CD4-positive, CD25-positive, alpha-beta regulatory T cell (primary cell): ENCODE data around the gene CD2AP. TPM values are rescaled to one million over a fixed set of nuclear protein-coding genes. Genes with fewer than 3 reads are reported as not detected.

Experiments
- ATAC-seq, 2 donors: fragments of 150-1000 bp; cut with Tn5 transposase; one replicate each; pipeline ENCODE4 v1.10.0; 2021; ENCODE audit warnings: low read depth in 2 of 2, moderate number of reproducible peaks in 2 of 2, moderate library complexity in 1 of 2
- DNase-seq, 3 donors: peaks; one replicate each; pipeline versions ENCODE4 v3.0.0 to v3.0.0-alpha.2; 2012 to 2022; ENCODE audit warnings: mixed read lengths in 1 of 3
- H3K27ac ChIP-seq: one replicate; pipeline ENCODE4 v1.7.0; 2013; ENCODE audit warnings: mild to moderate bottlenecking, low read length; ENCODE audit not compliant: insufficient read depth, poor library complexity, severe bottlenecking
- H3K27me3 ChIP-seq: one replicate; pipeline ENCODE4 v1.7.0; 2013; ENCODE audit warnings: low read length; ENCODE audit not compliant: control insufficient read depth, insufficient read depth
- H3K36me3 ChIP-seq: one replicate; pipeline ENCODE4 v1.7.0; 2013; ENCODE audit warnings: mild to moderate bottlenecking, low read length, moderate library complexity; ENCODE audit not compliant: control insufficient read depth, insufficient read depth
- H3K4me1 ChIP-seq: 2 replicates; pipeline ENCODE4 v1.7.0; 2013; ENCODE audit warnings: mild to moderate bottlenecking, low read length; ENCODE audit not compliant: insufficient read depth, control insufficient read depth, poor library complexity, severe bottlenecking
- H3K4me3 ChIP-seq: one replicate; pipeline ENCODE4 v1.7.0; 2013; ENCODE audit warnings: low read depth, mild to moderate bottlenecking, low read length, moderate library complexity
- H3K9me3 ChIP-seq, 2 experiments: 1 replicate in 1 of 2; 2 replicates in 1 of 2; pipeline ENCODE4 v1.7.0; 2013; ENCODE audit warnings: low read length in 2 of 2, mild to moderate bottlenecking in 1 of 2, moderate library complexity in 1 of 2; ENCODE audit not compliant: control insufficient read depth in 2 of 2
- H3K27ac Mint-ChIP-seq, 3 donors: one replicate each; pipeline ENCODE4 v1.8.0; 2020 to 2022; ENCODE audit warnings: mild to moderate bottlenecking in 3 of 3, mixed read lengths in 3 of 3, moderate library complexity in 2 of 3
- H3K27me3 Mint-ChIP-seq: one replicate; pipeline ENCODE4 v1.8.0; 2022; ENCODE audit warnings: mild to moderate bottlenecking, mixed read lengths
- H3K36me3 Mint-ChIP-seq: one replicate; pipeline ENCODE4 v1.8.0; 2020; ENCODE audit warnings: mixed read lengths
- H3K4me1 Mint-ChIP-seq, 4 donors: one replicate each; pipeline ENCODE4 v1.8.0; 2020 to 2022; ENCODE audit warnings: mixed read lengths in 4 of 4, mild to moderate bottlenecking in 1 of 4
- H3K4me3 Mint-ChIP-seq, 4 donors: one replicate each; pipeline ENCODE4 v1.8.0; 2020 to 2022; ENCODE audit warnings: mild to moderate bottlenecking in 4 of 4, mixed read lengths in 4 of 4, moderate library complexity in 3 of 4
- H3K9me3 Mint-ChIP-seq, 7 donors: one replicate each; pipeline ENCODE4 v1.8.0; 2020 to 2022; ENCODE audit warnings: mixed read lengths in 7 of 7, mild to moderate bottlenecking in 3 of 7, moderate library complexity in 2 of 7
- polyA plus RNA-seq, 4 donors: library from polyadenylated mRNA; unstranded; fragments of 300-500 nt; fragmentation: Illumina TruSeq; gene quantifications; one replicate each; pipeline ENCODE4 v1.2.3, GENCODE V29; 2021
- total RNA-seq: library from RNA; stranded (reverse); gene quantifications from one replicate; pipeline ENCODE4 v1.2.3, GENCODE V29; 2022

CD2AP gene
- total and polyA plus RNA-seq, 5 donors from 2014 or later, result 4.0 to 30.5 (median 6.5) TPM

DNA sequence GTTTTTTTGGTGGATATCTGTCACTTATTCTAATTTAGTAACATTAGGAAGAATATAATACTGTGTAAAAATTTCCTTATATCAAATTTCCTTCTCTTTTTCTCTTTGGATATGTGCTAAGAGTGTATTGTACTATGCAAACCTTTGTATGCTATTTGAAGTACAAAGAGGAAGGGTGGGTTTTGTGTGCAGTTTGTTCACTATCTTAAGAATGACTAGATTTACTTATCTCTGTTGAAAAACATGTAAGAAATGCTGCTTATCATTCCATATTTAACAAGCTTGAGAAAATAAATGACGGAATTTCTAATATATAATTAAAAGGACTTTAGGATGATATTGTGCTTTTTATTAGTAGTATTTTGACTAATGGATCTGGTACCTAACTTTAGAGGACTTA, 13.1 kb downstream of the CD2AP start:
- Mint-ChIP-seq H3K36me3 (no peaks in the 10 kb centered on the region), H3K9me3 (no peaks in the 10 kb centered on the region), H3K4me3 (no peak overlapping the region), H3K4me1 (peaks cover 39 to 66% (median 48%) of the 10 kb centered on the region in 4 donors), H3K27ac (no peak overlapping the region), H3K27me3 (no peaks in the 10 kb centered on the region)
- Histone ChIP-seq H3K36me3 (no peaks in the 10 kb centered on the region), H3K4me1 (peaks cover 4% of the 10 kb centered on the region), H3K27ac (no peak overlapping the region), H3K27me3 (no peaks in the 10 kb centered on the region), H3K4me3 (no peak overlapping the region), H3K9me3 (no peaks in the 10 kb centered on the region)
- ATAC-seq, result no peak
- no peak for DNase-seq

GRCh38 chr6:47492355-47492754, 14.8 kb downstream of the CD2AP start:
- Mint-ChIP-seq H3K36me3 (no peaks in the 10 kb centered on the region), H3K27me3 (no peaks in the 10 kb centered on the region), H3K4me3 (no peak overlapping the region), H3K27ac (no peak overlapping the region), H3K9me3 (no peaks in the 10 kb centered on the region), H3K4me1 (peaks cover 41 to 68% (median 47%) of the 10 kb centered on the region in 4 donors)
- H3K36me3 ChIP-seq, result no peaks in the 10 kb centered on the region
- no peak for ATAC-seq
- no peak overlapping the region for H3K27ac ChIP-seq
- H3K27me3 ChIP-seq, result no peaks in the 10 kb centered on the region
- no peak for DNase-seq
- H3K9me3 ChIP-seq, result no peaks in the 10 kb centered on the region
- peaks cover 4% of the 10 kb centered on the region for H3K4me1 ChIP-seq
- H3K4me3 ChIP-seq, result no peak overlapping the region

- Histone ChIP-seq H3K4me3 (no peak overlapping the region), H3K27me3 (no peaks in the 10 kb centered on the region), H3K27ac (no peak overlapping the region), H3K9me3 (no peaks in the 10 kb centered on the region), H3K4me1 (peaks cover 4% of the 10 kb centered on the region), H3K36me3 (no peaks in the 10 kb centered on the region)
- Mint-ChIP-seq H3K4me1 (peaks cover 46 to 82% (median 52%) of the 10 kb centered on the region in 4 donors), H3K9me3 (peaks cover 0 to under 1% (median 0%) of the 10 kb centered on the region in 7 donors), H3K27me3 (no peaks in the 10 kb centered on the region), H3K36me3 (no peaks in the 10 kb centered on the region), H3K4me3 (no peak overlapping the region), H3K27ac (no peak overlapping the region)
- no peak for DNase-seq
- no peak for ATAC-seq
Measured at GRCh38 chr6:47495207-47495606, 17.6 kb downstream of the CD2AP start.

DNA sequence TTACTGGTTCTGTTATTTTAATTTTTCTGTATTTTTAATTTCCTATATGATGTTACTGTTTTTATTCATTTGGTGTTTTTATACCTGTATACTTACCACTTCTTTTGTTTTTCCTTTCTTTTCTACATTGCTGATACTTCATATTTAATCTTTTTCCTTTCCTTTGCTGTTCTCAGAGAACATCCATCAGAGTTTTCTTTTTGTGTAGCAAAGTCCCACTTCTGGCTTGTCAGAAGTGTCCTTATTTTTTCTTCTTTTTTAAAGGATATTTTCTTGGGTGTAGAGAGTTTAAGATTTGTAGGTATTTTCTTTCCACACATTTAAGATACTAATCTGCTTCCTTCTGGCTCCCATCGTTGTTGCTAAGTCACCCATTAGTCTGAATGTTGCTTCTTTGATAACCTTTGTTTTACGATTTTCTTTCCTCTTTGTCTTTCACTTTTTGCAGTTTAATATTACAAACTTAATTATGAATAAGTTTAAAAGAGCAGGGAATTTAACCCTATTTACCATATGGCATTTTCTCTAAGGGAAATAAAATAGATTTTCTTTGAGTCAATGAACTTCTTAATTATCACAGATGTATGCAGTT, 18.5 kb downstream of the CD2AP start:
- Histone ChIP-seq H3K4me1 (peaks cover 4% of the 10 kb centered on the region), H3K9me3 (no peaks in the 10 kb centered on the region), H3K36me3 (no peaks in the 10 kb centered on the region), H3K27ac (no peak overlapping the region), H3K4me3 (no peak overlapping the region), H3K27me3 (no peaks in the 10 kb centered on the region)
- ATAC-seq, result no peak
- Mint-ChIP-seq H3K4me1 (peaks cover 40 to 79% (median 51%) of the 10 kb centered on the region in 4 donors), H3K27me3 (no peaks in the 10 kb centered on the region), H3K36me3 (no peaks in the 10 kb centered on the region), H3K27ac (peak overlapping the region in 1 of 3 donors; percentile 57), H3K9me3 (peaks cover 0 to 2% (median 0%) of the 10 kb centered on the region in 7 donors), H3K4me3 (no peak overlapping the region)
- no peak for DNase-seq

DNA sequence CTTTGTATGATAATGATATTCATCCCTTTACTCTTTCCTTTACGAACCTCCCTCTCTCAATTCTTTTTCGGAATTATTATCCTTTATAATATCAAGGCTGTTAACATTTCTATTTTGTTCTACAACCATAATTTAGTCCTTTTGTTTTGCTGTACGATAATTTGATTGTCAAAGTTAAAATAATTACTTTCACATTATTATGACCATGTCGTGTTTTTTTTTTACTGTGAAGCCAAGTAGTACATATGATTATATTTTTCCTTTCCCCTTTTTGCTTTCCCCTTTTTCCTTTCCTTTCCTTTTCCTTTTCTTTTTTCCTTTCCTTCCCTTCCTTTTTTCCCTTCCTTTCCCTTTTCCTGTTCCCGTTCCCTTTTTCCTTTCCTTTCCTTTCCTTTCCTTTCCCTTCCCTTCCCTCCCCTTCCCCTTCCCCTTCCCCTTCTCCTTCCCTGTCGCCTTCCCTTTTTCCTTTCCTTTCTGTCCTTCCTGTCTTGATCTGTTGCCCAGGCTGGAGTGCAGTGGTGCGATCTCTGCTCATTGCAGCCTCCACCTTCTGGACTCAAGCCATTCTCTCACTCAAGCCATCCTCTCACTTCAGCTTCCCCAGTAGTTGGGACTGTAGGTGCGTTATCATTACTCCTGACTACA, 19.5 kb downstream of the CD2AP start:
- Mint-ChIP-seq H3K4me1 (peaks cover 44 to 82% (median 58%) of the 10 kb centered on the region in 4 donors), H3K27ac (no peak overlapping the region), H3K27me3 (no peaks in the 10 kb centered on the region), H3K36me3 (no peaks in the 10 kb centered on the region), H3K9me3 (peaks cover 0 to 2% (median 0%) of the 10 kb centered on the region in 7 donors), H3K4me3 (peak overlapping the region in 1 of 4 donors; percentile 15)
- Histone ChIP-seq H3K4me1 (peaks cover 6% of the 10 kb centered on the region), H3K27ac (no peak overlapping the region), H3K4me3 (no peak overlapping the region), H3K9me3 (no peaks in the 10 kb centered on the region), H3K27me3 (no peaks in the 10 kb centered on the region), H3K36me3 (no peaks in the 10 kb centered on the region)
- no peak for DNase-seq
- ATAC-seq, result no peak

DNA sequence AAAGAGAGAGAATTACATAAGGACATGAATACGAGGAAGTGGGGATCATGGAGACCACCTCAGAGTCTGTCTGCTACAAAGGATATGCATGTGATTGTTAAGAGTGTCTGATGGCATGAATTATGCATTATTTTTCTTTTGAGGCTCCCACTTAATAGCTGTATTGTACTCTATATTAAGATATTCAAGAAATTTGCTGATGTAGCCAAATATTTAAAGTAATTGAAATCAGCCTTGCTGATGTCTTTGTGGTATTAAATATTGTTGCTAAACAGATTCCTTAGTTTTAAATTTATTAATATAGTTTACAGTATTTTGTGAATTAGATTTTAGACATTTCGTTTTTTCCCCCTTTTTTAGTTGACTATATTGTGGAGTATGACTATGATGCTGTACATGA, 25.3 kb downstream of the CD2AP start:
- Histone ChIP-seq H3K27ac (no peak overlapping the region), H3K36me3 (peaks cover 4% of the 10 kb centered on the region), H3K27me3 (no peaks in the 10 kb centered on the region), H3K9me3 (no peaks in the 10 kb centered on the region), H3K4me1 (peaks cover 2% of the 10 kb centered on the region), H3K4me3 (no peak overlapping the region)
- Mint-ChIP-seq H3K27me3 (no peaks in the 10 kb centered on the region), H3K9me3 (peaks cover 0 to 6% (median 0%) of the 10 kb centered on the region in 7 donors), H3K4me3 (no peak overlapping the region), H3K27ac (peak overlapping the region in 2 of 3 donors; percentile 2 to 38), H3K4me1 (peaks cover 14 to 64% (median 38%) of the 10 kb centered on the region in 4 donors), H3K36me3 (peaks cover 17% of the 10 kb centered on the region)
- no peak for DNase-seq
- no peak for ATAC-seq

DNA sequence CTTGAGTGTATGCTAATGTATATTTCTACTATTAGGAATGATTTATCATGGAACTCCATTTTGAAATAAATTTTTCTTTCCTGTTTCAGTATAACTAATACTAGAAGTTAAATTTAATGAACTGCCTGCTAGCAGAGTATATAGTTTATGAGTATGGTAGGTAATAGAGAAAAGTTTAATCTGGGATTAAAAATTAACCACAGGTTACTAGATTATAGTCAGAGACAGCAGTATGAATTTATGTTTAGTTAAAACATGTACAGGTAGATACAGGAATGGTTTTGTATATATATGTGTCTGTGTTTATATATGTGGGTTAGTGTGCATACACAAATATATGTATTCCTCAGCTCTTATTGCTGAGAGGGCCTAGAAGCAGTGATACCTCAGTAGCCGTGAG, 32.3 kb downstream of the CD2AP start:
- H3K9me3 Mint-ChIP-seq, result peaks cover 0 to 9% (median 6%) of the 10 kb centered on the region in 7 donors
- H3K4me3 ChIP-seq, result no peak overlapping the region
- peaks cover 39% of the 10 kb centered on the region for H3K36me3 Mint-ChIP-seq
- H3K4me3 Mint-ChIP-seq, result no peak overlapping the region
- DNase-seq, result no peak
- no peak for ATAC-seq
- H3K27me3 Mint-ChIP-seq, result no peaks in the 10 kb centered on the region
- H3K36me3 ChIP-seq, result peaks cover 15% of the 10 kb centered on the region
- no peak overlapping the region for H3K27ac Mint-ChIP-seq
- H3K4me1 Mint-ChIP-seq, result peaks cover 14 to 33% (median 25%) of the 10 kb centered on the region in 4 donors
- peaks cover 6 to 14% of the 10 kb centered on the region in 2 experiments for H3K9me3 ChIP-seq
- H3K27ac ChIP-seq, result no peak overlapping the region
- H3K4me1 ChIP-seq, result no peaks in the 10 kb centered on the region
- H3K27me3 ChIP-seq, result no peaks in the 10 kb centered on the region

DNA sequence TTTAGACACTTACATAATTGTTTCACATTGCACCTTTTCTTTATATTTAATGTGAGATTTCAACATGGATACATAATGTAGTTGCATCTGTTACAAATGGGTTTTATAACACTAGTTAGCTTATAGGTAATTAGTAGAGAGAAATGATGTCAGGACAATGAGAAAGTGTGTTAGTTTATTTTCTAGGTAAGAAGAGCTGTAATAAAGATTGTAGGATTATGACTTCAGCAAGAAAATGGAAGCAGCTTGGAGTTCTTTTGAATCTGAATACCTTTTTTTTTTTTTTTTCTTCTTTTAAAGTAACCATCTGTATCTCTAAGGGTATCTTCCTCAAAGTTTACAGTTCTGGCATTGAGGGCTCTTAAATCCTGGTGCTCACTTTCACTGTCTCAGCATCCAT, 35.3 kb downstream of the CD2AP start:
- Histone ChIP-seq H3K9me3 (peaks cover 6 to 14% of the 10 kb centered on the region in 2 experiments), H3K27me3 (no peaks in the 10 kb centered on the region), H3K27ac (no peak overlapping the region), H3K36me3 (peaks cover 20% of the 10 kb centered on the region), H3K4me1 (no peaks in the 10 kb centered on the region), H3K4me3 (no peak overlapping the region)
- Mint-ChIP-seq H3K4me1 (peaks cover 10 to 44% (median 26%) of the 10 kb centered on the region in 4 donors), H3K36me3 (peaks cover 32% of the 10 kb centered on the region), H3K4me3 (no peak overlapping the region), H3K27ac (no peak overlapping the region), H3K9me3 (peaks cover 0 to 9% (median 6%) of the 10 kb centered on the region in 7 donors), H3K27me3 (no peaks in the 10 kb centered on the region)
- ATAC-seq (no peak), DNase-seq (no peak)
